HepG2 (cell line): ENCODE results near the gene CEP162. TPM values are rescaled to one million over a fixed set of nuclear protein-coding genes. Genes with fewer than 3 reads are reported as not detected.

ENCODE experiments used
- ATAD3A ChIP-seq: sonication (generic); formaldehyde crosslinking; IDR thresholded peaks from 2 replicates; pipeline ENCODE4 v1.4.0; 2020; ENCODE audit warnings: missing genetic modification reagents
- CREBL2 ChIP-seq: sonication (generic); formaldehyde crosslinking; IDR thresholded peaks from 2 replicates; pipeline ENCODE4 v1.8.1; 2023; ENCODE audit warnings: missing genetic modification reagents, mild to moderate bottlenecking, borderline replicate concordance
- ELF4 ChIP-seq: sonication (generic); formaldehyde crosslinking; IDR thresholded peaks from 2 replicates; pipeline ENCODE4 v1.5.0; 2020; ENCODE audit warnings: missing genetic modification reagents, mild to moderate bottlenecking, moderate library complexity, borderline replicate concordance
- FOSL2 ChIP-seq: sonication (generic); formaldehyde crosslinking; IDR thresholded peaks from 2 replicates; pipeline ENCODE4 v1.4.0; 2020; ENCODE audit warnings: missing genetic modification reagents
- MATR3 ChIP-seq: sonication (generic); formaldehyde crosslinking; IDR thresholded peaks from 2 replicates; pipeline ENCODE4 v1.4.0; 2020; ENCODE audit warnings: missing genetic modification reagents
- MEF2D ChIP-seq: sonication (generic); formaldehyde crosslinking; IDR thresholded peaks from 2 replicates; pipeline ENCODE4 v1.5.1; 2020; ENCODE audit warnings: mild to moderate bottlenecking, missing genetic modification reagents
- POLR2AphosphoS5 ChIP-seq: IDR thresholded peaks from 2 replicates; pipeline ENCODE4 v1.6.1; 2012; ENCODE audit warnings: low read depth, low read length
- SIN3B ChIP-seq: fragments of 150-350 bp; IDR thresholded peaks from 2 replicates; pipeline ENCODE4 v1.6.1; 2014; ENCODE audit warnings: low read length
- TARDBP ChIP-seq: sonication (generic); formaldehyde crosslinking; IDR thresholded peaks from 2 replicates; pipeline ENCODE4 v1.8.0; 2022; ENCODE audit warnings: mild to moderate bottlenecking, missing genetic modification reagents
- TFE3 ChIP-seq: IDR thresholded peaks from 2 replicates; pipeline ENCODE4 v1.6.1; 2016
- ZBTB43 ChIP-seq: sonication (generic); formaldehyde crosslinking; conservative IDR thresholded peaks from 2 replicates; pipeline ENCODE4 v1.4.0; 2020; ENCODE audit warnings: missing genetic modification reagents
- ZNF232 ChIP-seq: sonication (generic); formaldehyde crosslinking; IDR thresholded peaks from 2 replicates; pipeline ENCODE4 v1.4.0; 2020; ENCODE audit warnings: missing genetic modification reagents, borderline replicate concordance
- ZNF337 ChIP-seq: sonication (generic); formaldehyde crosslinking; IDR thresholded peaks from 2 replicates; pipeline ENCODE4 v1.5.1; 2020; ENCODE audit warnings: missing genetic modification reagents, low read depth, mild to moderate bottlenecking, borderline replicate concordance
- ZNF382 ChIP-seq: sonication (generic); formaldehyde crosslinking; IDR thresholded peaks from 2 replicates; pipeline ENCODE4 v1.5.0; 2020; ENCODE audit warnings: missing genetic modification reagents, mild to moderate bottlenecking, borderline replicate concordance
- ZNF460 ChIP-seq: sonication (generic); formaldehyde crosslinking; IDR thresholded peaks from 2 replicates; pipeline ENCODE4 v1.5.1; 2020; ENCODE audit warnings: missing genetic modification reagents, mild to moderate bottlenecking, borderline replicate concordance
- ZNF75D ChIP-seq: sonication (generic); formaldehyde crosslinking; IDR thresholded peaks from 2 replicates; pipeline ENCODE4 v1.8.1; 2023; ENCODE audit warnings: missing genetic modification reagents, mild to moderate bottlenecking, borderline replicate concordance
- ZNF761 ChIP-seq: sonication (generic); formaldehyde crosslinking; conservative IDR thresholded peaks from 2 replicates; pipeline ENCODE4 v1.4.0; 2020; ENCODE audit warnings: mild to moderate bottlenecking, missing genetic modification reagents
- polyA plus RNA-seq, 8 experiments: library from polyadenylated mRNA; depleted of rRNA in 3 of 8; stranded (reverse) in 7 of 8; unstranded in 1 of 8; fragments of >200 nt; fragmentation: Illumina TruSeq in 4 of 8; extraction: Trizol in 4 of 8; gene quantifications; 2 replicates each; pipeline versions ENCODE4 v1.2.1 to v1.2.3, GENCODE V29; 2011 to 2016; ENCODE audit warnings: low read depth in 4 of 8, missing spikeins in 1 of 8, mixed read lengths in 1 of 8; ENCODE audit not compliant: insufficient read depth in 1 of 8
- total RNA-seq, 5 experiments: library from RNA; depleted of rRNA; stranded (reverse); fragments of >200 nt; fragmentation: Illumina TruSeq; extraction: Trizol; gene quantifications; 2 replicates each; pipeline ENCODE4 v1.2.3, GENCODE V29; 2016; ENCODE audit warnings: low read depth in 1 of 5
- TF ChIP-seq, protein P1 (sequence below): sonication (generic); formaldehyde crosslinking; IDR thresholded peaks from 2 replicates; pipeline ENCODE4 v1.4.0; 2020; ENCODE audit warnings: missing genetic modification reagents
- TF ChIP-seq, protein P2 (sequence below): sonication (generic); formaldehyde crosslinking; IDR thresholded peaks from 2 replicates; pipeline ENCODE4 v1.9.0; 2021; ENCODE audit warnings: missing genetic modification reagents, mild to moderate bottlenecking, borderline replicate concordance

CEP162 gene
- total and polyA plus RNA-seq, 2 of the 13 experiments (the other 11 are each of a cell fraction or from before 2014, with no cell fraction given): 0.50 to 7.9 TPM

GRCh38 chr6:84227434-84228197 lies at the start of gene CEP162 (continued):
- TF ChIP-seq, protein P1, sequence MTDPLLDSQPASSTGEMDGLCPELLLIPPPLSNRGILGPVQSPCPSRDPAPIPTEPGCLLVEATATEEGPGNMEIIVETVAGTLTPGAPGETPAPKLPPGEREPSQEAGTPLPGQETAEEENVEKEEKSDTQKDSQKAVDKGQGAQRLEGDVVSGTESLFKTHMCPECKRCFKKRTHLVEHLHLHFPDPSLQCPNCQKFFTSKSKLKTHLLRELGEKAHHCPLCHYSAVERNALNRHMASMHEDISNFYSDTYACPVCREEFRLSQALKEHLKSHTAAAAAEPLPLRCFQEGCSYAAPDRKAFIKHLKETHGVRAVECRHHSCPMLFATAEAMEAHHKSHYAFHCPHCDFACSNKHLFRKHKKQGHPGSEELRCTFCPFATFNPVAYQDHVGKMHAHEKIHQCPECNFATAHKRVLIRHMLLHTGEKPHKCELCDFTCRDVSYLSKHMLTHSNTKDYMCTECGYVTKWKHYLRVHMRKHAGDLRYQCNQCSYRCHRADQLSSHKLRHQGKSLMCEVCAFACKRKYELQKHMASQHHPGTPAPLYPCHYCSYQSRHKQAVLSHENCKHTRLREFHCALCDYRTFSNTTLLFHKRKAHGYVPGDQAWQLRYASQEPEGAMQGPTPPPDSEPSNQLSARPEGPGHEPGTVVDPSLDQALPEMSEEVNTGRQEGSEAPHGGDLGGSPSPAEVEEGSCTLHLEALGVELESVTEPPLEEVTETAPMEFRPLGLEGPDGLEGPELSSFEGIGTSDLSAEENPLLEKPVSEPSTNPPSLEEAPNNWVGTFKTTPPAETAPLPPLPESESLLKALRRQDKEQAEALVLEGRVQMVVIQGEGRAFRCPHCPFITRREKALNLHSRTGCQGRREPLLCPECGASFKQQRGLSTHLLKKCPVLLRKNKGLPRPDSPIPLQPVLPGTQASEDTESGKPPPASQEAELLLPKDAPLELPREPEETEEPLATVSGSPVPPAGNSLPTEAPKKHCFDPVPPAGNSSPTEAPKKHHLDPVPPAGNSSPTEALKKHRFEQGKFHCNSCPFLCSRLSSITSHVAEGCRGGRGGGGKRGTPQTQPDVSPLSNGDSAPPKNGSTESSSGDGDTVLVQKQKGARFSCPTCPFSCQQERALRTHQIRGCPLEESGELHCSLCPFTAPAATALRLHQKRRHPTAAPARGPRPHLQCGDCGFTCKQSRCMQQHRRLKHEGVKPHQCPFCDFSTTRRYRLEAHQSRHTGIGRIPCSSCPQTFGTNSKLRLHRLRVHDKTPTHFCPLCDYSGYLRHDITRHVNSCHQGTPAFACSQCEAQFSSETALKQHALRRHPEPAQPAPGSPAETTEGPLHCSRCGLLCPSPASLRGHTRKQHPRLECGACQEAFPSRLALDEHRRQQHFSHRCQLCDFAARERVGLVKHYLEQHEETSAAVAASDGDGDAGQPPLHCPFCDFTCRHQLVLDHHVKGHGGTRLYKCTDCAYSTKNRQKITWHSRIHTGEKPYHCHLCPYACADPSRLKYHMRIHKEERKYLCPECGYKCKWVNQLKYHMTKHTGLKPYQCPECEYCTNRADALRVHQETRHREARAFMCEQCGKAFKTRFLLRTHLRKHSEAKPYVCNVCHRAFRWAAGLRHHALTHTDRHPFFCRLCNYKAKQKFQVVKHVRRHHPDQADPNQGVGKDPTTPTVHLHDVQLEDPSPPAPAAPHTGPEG: no peak
- 0 out of 2 replicates have a peak, but pooled peaks have one; percentile 29 for TF ChIP-seq ZNF232
- no peak for TF ChIP-seq TARDBP (CRISPR knock-in tag)
- no peak; the same call in 1 of the 2 replicates for TF ChIP-seq FOSL2 (CRISPR knock-in tag)
- peak; percentile 78 for TF ChIP-seq SIN3B
- peak; percentile 88 for TF ChIP-seq ELF4 (CRISPR knock-in tag)
- TF ChIP-seq, protein P2, sequence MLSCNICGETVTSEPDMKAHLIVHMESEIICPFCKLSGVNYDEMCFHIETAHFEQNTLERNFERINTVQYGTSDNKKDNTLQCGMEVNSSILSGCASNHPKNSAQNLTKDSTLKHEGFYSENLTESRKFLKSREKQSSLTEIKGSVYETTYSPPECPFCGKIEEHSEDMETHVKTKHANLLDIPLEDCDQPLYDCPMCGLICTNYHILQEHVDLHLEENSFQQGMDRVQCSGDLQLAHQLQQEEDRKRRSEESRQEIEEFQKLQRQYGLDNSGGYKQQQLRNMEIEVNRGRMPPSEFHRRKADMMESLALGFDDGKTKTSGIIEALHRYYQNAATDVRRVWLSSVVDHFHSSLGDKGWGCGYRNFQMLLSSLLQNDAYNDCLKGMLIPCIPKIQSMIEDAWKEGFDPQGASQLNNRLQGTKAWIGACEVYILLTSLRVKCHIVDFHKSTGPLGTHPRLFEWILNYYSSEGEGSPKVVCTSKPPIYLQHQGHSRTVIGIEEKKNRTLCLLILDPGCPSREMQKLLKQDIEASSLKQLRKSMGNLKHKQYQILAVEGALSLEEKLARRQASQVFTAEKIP: no peak
- no peak for TF ChIP-seq ATAD3A
- TF ChIP-seq ZNF75D (CRISPR knock-in tag): no peak
- TF ChIP-seq ZNF382 (CRISPR knock-in tag): no peak
- TF ChIP-seq ZNF337: no peak; the same call in 1 of the 2 replicates
- TF ChIP-seq TFE3: peak; percentile 80
- TF ChIP-seq ZBTB43 (CRISPR knock-in tag): no peak
- TF ChIP-seq POLR2AphosphoS5: peak; percentile 47
- TF ChIP-seq MATR3: no peak
- TF ChIP-seq MEF2D: no peak
- TF ChIP-seq ZNF460 (CRISPR knock-in tag): no peak
- peak; percentile 39; the same call in 1 of the 2 replicates for TF ChIP-seq CREBL2 (CRISPR knock-in tag)
- TF ChIP-seq ZNF761 (CRISPR knock-in tag): 0 out of 2 replicates have a peak, but pooled peaks have one; percentile 22
